ENCODE data around the gene IRF4.

- TF ChIP-seq CTCF (IDR thresholded peaks at IDR 0.05) (no peak), POLR2A (IDR thresholded peaks at IDR 0.05) (no peak)
Observed at GRCh38 chr6:343960-344815, 47.4 kb upstream of the IRF4 start.

Measured in testis (tissue), 2 donors.